ENCODE measurements around the gene PIGB.

- TF ChIP-seq TAF1 (IDR thresholded peaks at IDR 0.05; ENCODE audit: borderline replicate concordance, low read depth, low read length) (no peak), POLR2A (IDR thresholded peaks at IDR 0.05; ENCODE audit: low read depth, low read length) (no peak), POLR2AphosphoS5 (IDR thresholded peaks at IDR 0.05; ENCODE audit: low read depth, low read length) (no peak)
Measured at GRCh38 chr15:55372701-55373440, 53.8 kb downstream of the PIGB start.

All from GM12892 (cell line).